HCT116 (cell line): ENCODE data around the gene FAM151A. TPM values are rescaled to one million over a fixed set of nuclear protein-coding genes. Genes with fewer than 3 reads are reported as not detected.
A peak's percentile ranks its signal among the peaks of the same experiment; 100 is the strongest.

ENCODE experiments used
- ATAC-seq: fragments of 200-7000 bp; cut with Tn5 transposase; 2 replicates; pipeline ENCODE4 v1.9.1; 2020; ENCODE audit warnings: mild to moderate bottlenecking, moderate library complexity
- BruUV-seq: library from RNA; stranded (reverse); fragments of 400-500 nt; replicated peaks from 2 replicates; lab custom pipeline; 2021; lab: Mats Ljungman, UMichigan
- CTCF ChIA-PET: fragments of 300-600 bp; sonication (Branson Sonifier 250); formaldehyde crosslinking; loops from one replicate; lab custom pipeline; 2021; ENCODE audit warnings: antibody characterized with exemption; lab: Charles Lee
- POLR2A ChIA-PET: fragments of 300-600, 350-600 bp; sonication (Branson Sonifier 250); formaldehyde crosslinking; loops from one replicate; lab custom pipeline; 2021; ENCODE audit warnings: antibody characterized with exemption; lab: Charles Lee
- RAD21 ChIA-PET, 2 experiments: fragments of 300-600 bp; sonication (Branson Sonifier 250); formaldehyde crosslinking; loops; one replicate each; lab custom pipeline; 2023; ENCODE audit warnings: low total read pairs in 2 of 2; ENCODE audit not compliant: uncharacterized antibody in 2 of 2, unreplicated experiment in 2 of 2, low non-redundant PET in 1 of 2; lab: Charles Lee
- DNase-seq: peaks from one replicate; pipeline ENCODE4 v3.0.0-alpha.2; 2010; ENCODE audit warnings: low read depth, low spot score
- H2AFZ ChIP-seq: fragments of 200-600 bp; shearing (Covaris generic), sonication (generic); 2 replicates; pipeline ENCODE4 v1.6.1; 2017; ENCODE audit warnings: low read depth, mixed run types, mixed read lengths, antibody characterized with exemption, low read length; ENCODE audit not compliant: poor library complexity, severe bottlenecking
- H3K27ac ChIP-seq: 2 replicates; pipeline ENCODE4 v1.5.1; 2012; ENCODE audit warnings: low read depth, low read length
- H3K27me3 ChIP-seq: fragments of 200-600 bp; sonication (generic); 2 replicates; pipeline ENCODE4 v1.6.1; 2016; ENCODE audit warnings: mixed run types, low read length, mixed read lengths; ENCODE audit not compliant: insufficient read depth
- H3K36me3 ChIP-seq, 2 experiments: fragments of 200-500 bp in 1 of 2; fragments of 200-600 bp in 1 of 2; sonication (Bioruptor generic) in 1 of 2; sonication (generic) in 1 of 2; 2 replicates each; pipeline versions ENCODE4 v1.5.1 to v1.6.1; 2014 to 2016; ENCODE audit warnings: low read length in 2 of 2, inconsistent platforms in 1 of 2, mixed read lengths in 1 of 2, mixed run types in 1 of 2; ENCODE audit not compliant: insufficient read depth in 2 of 2, control insufficient read depth in 1 of 2
- H3K4me1 ChIP-seq, 2 experiments: fragments of 200-600 bp in 1 of 2; sonication (generic) in 1 of 2; 2 replicates each; pipeline versions ENCODE4 v1.5.1 to v1.6.1; 2012 to 2017; ENCODE audit warnings: low read length in 2 of 2, inconsistent platforms in 1 of 2, mild to moderate bottlenecking in 1 of 2, mixed read lengths in 1 of 2, mixed run types in 1 of 2, moderate library complexity in 1 of 2; ENCODE audit not compliant: insufficient read depth in 2 of 2, control insufficient read depth in 1 of 2
- H3K4me2 ChIP-seq: fragments of 200-600 bp; sonication (generic); 2 replicates; pipeline ENCODE4 v1.6.1; 2017; ENCODE audit warnings: mixed run types, low read length, mixed read lengths
- H3K4me3 ChIP-seq, 2 experiments: fragments of 200-600 bp in 1 of 2; sonication (generic) in 1 of 2; replicated peaks in 1 of 2; 2 replicates each; pipeline ENCODE4 v1.5.1; 2011 to 2016; ENCODE audit warnings: low read length in 2 of 2, control low read depth in 1 of 2, low read depth in 1 of 2, mild to moderate bottlenecking in 1 of 2, mixed read lengths in 1 of 2, mixed run types in 1 of 2
- H3K79me2 ChIP-seq: fragments of 200-600 bp; sonication (generic); 2 replicates; pipeline ENCODE4 v1.6.1; 2017; ENCODE audit warnings: mild to moderate bottlenecking, mixed run types, low read length, moderate library complexity, mixed read lengths; ENCODE audit not compliant: insufficient read depth
- H3K9ac ChIP-seq: fragments of 200-600 bp; sonication (generic); 2 replicates; pipeline ENCODE4 v1.6.1; 2016; ENCODE audit warnings: low read length, mixed read lengths
- H3K9me2 ChIP-seq: fragments of 200-600 bp; sonication (generic), shearing (Covaris generic); 2 replicates; pipeline ENCODE4 v1.6.1; 2017; ENCODE audit warnings: mixed run types, mild to moderate bottlenecking, moderate library complexity; ENCODE audit not compliant: insufficient read depth
- H3K9me3 ChIP-seq, 2 experiments: fragments of 200-500 bp in 1 of 2; fragments of 200-600 bp in 1 of 2; sonication (Bioruptor generic) in 1 of 2; sonication (generic) in 1 of 2; 2 replicates each; pipeline ENCODE4 v1.6.1; 2014 to 2017; ENCODE audit warnings: low read length in 2 of 2, mixed read lengths in 2 of 2, inconsistent platforms in 1 of 2, low read depth in 1 of 2, mild to moderate bottlenecking in 1 of 2, mixed run types in 1 of 2, moderate library complexity in 1 of 2; ENCODE audit not compliant: control insufficient read depth in 1 of 2, insufficient read depth in 1 of 2
- H4K20me1 ChIP-seq: fragments of 200-600 bp; sonication (generic), shearing (Covaris generic); 2 replicates; pipeline ENCODE4 v1.6.1; 2017; ENCODE audit warnings: mixed run types, mild to moderate bottlenecking, moderate library complexity; ENCODE audit not compliant: insufficient read depth
- CBX3 ChIP-seq: IDR thresholded peaks from 2 replicates; pipeline ENCODE4 v1.6.1; 2012; ENCODE audit warnings: low read depth
- CEBPB ChIP-seq: IDR thresholded peaks from 2 replicates; pipeline ENCODE4 v1.6.1; 2012; ENCODE audit warnings: low read depth
- EZH2 ChIP-seq: fragments of 200-600 bp; sonication (generic); IDR thresholded peaks from 2 replicates; pipeline ENCODE4 v1.6.1; 2017; ENCODE audit warnings: antibody characterized with exemption, mixed run types
- FOSL1 ChIP-seq: IDR thresholded peaks from 2 replicates; pipeline ENCODE4 v1.6.1; 2012; ENCODE audit warnings: low read depth
- intact Hi-C: fragments of 100-400 bp; cut with micrococcal nuclease; formaldehyde crosslinking; loops from 2 replicates; pipeline ENCODE4 v1.10.0; 2022
- total RNA-seq: library from RNA; stranded (reverse); gene quantifications from one replicate; pipeline ENCODE4 v1.2.1, GENCODE V29; 2021; ENCODE audit not compliant: unreplicated experiment
- TF ChIP-seq, protein P1 (sequence below), 3 experiments: fragments of 200-600 bp in 1 of 3; sonication (generic) in 1 of 3; IDR thresholded peaks in 2 of 3; conservative IDR thresholded peaks in 1 of 3; 2 replicates each; pipeline ENCODE4 v1.5.1; 2012 to 2017; ENCODE audit warnings: low read depth in 2 of 3, low read length in 2 of 3, antibody characterized with exemption in 1 of 3, borderline replicate concordance in 1 of 3, control low read depth in 1 of 3, mild to moderate bottlenecking in 1 of 3, mixed read lengths in 1 of 3, mixed run types in 1 of 3, moderate library complexity in 1 of 3; ENCODE audit not compliant: insufficient read depth in 1 of 3

FAM151A gene
- total RNA-seq, 1 experiment from 2014 or later = not detected

DNA sequence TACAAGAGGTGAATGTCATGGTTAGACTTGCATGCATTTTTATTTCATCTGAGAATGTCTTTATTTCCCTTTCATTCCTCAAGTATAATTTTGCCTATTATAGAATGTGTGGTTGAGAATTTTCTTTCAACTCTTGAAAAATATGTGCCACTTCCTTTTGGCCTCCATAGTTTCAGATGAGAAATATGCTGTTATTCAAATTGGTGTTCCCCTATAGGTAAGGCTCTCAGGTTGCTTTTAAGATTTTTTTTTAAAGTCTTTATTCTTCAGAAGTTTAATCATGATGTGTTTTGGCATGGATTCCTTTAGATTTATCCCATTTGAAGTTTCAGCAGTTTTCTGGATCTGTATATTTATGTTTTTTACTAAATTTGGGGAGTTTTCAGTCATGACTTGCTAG is 20.4 kb upstream of the FAM151A start:
- Histone ChIP-seq H2AFZ (no peak overlapping the region), H3K9me2 (no peaks in the 10 kb centered on the region), H3K4me3 (no peak overlapping the region), H3K36me3 (no peaks in the 10 kb centered on the region), H3K9ac (no peak overlapping the region), H3K4me1 (peaks cover 4 to 12% of the 10 kb centered on the region in 2 experiments; a peak in 3 of 4 replicates), H3K27me3 (no peaks in the 10 kb centered on the region), H4K20me1 (no peaks in the 10 kb centered on the region), H3K4me2 (no peak overlapping the region), H3K79me2 (no peaks in the 10 kb centered on the region), H3K27ac (no peak overlapping the region), H3K9me3 (peaks cover 11% of the 10 kb centered on the region in 2 experiments; a peak in 3 of 4 replicates)
- DNase-seq (no peak), ATAC-seq (no peak)
- ChIA-PET POLR2A (no interaction called here), CTCF (no interaction called here), RAD21 (no interaction called here)
- intact Hi-C loops = no loop called here
- TF ChIP-seq FOSL1 (no peak), CBX3 (peak; percentile 89), CEBPB (0 out of 2 replicates have a peak, but pooled peaks have one; percentile 29), EZH2 (no peak)
- TF ChIP-seq, protein P1, sequence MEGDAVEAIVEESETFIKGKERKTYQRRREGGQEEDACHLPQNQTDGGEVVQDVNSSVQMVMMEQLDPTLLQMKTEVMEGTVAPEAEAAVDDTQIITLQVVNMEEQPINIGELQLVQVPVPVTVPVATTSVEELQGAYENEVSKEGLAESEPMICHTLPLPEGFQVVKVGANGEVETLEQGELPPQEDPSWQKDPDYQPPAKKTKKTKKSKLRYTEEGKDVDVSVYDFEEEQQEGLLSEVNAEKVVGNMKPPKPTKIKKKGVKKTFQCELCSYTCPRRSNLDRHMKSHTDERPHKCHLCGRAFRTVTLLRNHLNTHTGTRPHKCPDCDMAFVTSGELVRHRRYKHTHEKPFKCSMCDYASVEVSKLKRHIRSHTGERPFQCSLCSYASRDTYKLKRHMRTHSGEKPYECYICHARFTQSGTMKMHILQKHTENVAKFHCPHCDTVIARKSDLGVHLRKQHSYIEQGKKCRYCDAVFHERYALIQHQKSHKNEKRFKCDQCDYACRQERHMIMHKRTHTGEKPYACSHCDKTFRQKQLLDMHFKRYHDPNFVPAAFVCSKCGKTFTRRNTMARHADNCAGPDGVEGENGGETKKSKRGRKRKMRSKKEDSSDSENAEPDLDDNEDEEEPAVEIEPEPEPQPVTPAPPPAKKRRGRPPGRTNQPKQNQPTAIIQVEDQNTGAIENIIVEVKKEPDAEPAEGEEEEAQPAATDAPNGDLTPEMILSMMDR (IDR thresholded peaks at IDR 0.05 in 2 of 3, conservative IDR thresholded peaks at IDR 0.05 in 1 of 3; ENCODE audit: borderline replicate concordance in 1 of 3, insufficient read depth in 1 of 3, low read depth in 2 of 3, low read length in 2 of 3) = no peak
- no TSS peak for BruUV-seq
